ENCODE measurements around the gene TBL2.
A peak's percentile ranks its signal among the peaks of the same experiment; 100 is the strongest.
"Not testable (repeated sequence)": the region's sequence is repeated elsewhere in the genome, so short reads cannot be mapped to it uniquely, and the experiment has no call there.

The TBL2 gene

DNA sequence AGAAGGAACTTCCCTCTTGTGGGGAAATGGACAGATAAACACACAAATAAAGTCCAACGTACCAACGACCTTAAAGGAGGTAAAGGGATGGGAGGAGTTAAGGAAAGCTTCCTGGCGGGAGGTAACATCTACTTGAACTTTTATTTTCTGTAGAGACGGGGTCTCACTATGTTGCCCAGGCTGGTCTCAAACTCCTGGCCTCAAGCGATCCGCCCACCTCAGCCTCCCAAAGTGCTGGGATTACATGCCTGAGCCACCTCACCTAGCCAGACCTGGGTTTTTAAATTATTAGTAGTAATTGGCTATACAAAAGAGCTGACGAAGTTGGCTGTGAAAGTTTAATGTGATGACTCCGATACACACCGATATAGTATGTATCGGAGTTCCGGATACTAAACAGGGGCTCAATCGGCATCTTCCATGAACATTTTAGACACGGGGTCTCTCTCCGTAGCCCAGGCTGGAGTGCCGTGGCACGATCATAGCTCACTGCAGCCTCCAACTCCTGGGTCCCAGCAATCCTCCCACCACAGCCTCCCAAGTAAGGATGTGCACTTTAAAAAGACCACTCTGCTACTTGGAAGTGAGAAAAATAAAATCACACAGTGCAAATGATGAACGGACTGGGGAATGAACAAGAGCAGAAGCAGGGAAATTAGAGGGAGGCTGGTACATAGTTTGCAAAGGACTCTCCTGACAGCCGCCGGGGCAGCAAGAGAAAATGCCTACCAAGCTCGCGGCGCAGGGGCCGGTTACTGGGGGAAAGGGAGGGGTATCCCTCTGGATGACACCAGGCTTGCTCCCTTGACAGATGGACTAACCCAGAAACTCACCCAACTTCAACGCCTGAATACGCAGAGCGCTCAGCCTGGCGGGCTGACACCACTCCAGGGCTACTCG, 21.9 kb downstream of the TBL2 start:
- Histone ChIP-seq H3K4me3 (ENCODE audit: low read depth, low read length) (peak overlapping the region; percentile 77), H3K9me3 (ENCODE audit: severe bottlenecking) (no peaks in the 10 kb centered on the region), H3K36me3 (peaks cover 41% of the 10 kb centered on the region), H3K27ac (peak overlapping the region; percentile 99), H3K27me3 (ENCODE audit: insufficient read depth, low read depth, severe bottlenecking) (no peaks in the 10 kb centered on the region)
- DNase-seq, result no peak
- TF ChIP-seq CTCF (IDR thresholded peaks at IDR 0.05; ENCODE audit: low read depth, low read length), result no peak

DNA sequence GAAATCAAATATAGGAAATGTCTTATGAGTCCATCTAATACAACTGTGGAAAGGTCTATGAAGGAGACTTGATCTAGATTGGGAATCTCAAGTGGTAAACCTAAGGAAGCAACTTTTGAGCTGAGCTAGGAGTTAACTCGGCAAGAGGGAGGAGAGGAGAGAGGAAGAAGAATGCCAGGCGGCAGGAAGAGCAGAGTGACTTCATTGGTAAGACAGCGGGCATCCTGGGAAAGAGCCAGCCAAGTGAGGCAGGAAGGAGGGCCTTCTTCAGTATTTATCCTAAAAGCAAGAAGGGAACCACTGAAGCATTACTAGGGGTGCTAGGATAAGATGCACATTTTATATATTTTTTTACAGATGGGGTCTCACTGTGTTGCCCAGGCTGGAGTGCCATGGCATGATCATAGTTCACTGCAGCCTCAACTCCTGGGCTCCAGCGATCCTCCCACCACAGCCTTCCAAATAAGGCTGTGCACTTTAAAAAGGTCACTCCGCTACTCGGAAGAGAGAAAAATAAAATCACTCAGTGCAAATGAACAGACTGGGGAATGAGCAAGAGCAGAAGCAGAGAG, 22.9 kb downstream of the TBL2 start:
- H3K36me3 ChIP-seq, result peaks cover 49% of the 10 kb centered on the region
- no peaks in the 10 kb centered on the region for H3K9me3 ChIP-seq (ENCODE audit: severe bottlenecking)
- no peaks in the 10 kb centered on the region for H3K27me3 ChIP-seq (ENCODE audit: insufficient read depth, low read depth, severe bottlenecking)
- no peak for DNase-seq
- no peak for TF ChIP-seq CTCF (IDR thresholded peaks at IDR 0.05; ENCODE audit: low read depth, low read length)
- no peak overlapping the region for H3K4me3 ChIP-seq (ENCODE audit: low read depth, low read length)
- no peak overlapping the region for H3K27ac ChIP-seq

- not testable (repeated sequence) for H3K27ac ChIP-seq; DNase-seq; H3K4me3 ChIP-seq (ENCODE audit: low read depth, low read length); H3K9me3 ChIP-seq (ENCODE audit: severe bottlenecking); H3K27me3 ChIP-seq (ENCODE audit: insufficient read depth, low read depth, severe bottlenecking)
- H3K36me3 ChIP-seq, result peaks cover 83% of the 10 kb centered on the region
Observed at GRCh38 chr7:73550093-73550492, 28.3 kb downstream of the TBL2 start.

DNA sequence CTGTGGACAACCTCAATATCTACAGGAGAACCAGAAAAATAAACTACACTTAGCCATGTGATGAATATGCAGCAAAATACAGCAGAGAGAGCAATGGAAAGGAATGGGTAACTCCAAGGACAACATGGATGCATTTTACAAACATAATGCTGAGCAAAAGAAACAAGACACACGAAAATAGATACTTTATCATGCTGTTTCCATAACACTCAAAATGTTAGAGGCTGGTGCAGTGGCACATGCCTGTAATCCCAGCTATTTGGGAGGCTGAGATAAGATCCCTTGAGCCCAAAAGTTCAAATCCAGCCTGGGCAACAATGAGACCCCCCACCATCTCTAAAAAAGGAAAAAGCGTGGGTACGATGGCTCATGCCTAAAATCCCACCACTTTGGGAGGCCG, 29.2 kb downstream of the TBL2 start:
- no peak for DNase-seq
- no peak overlapping the region for H3K4me3 ChIP-seq (ENCODE audit: low read depth, low read length)
- H3K9me3 ChIP-seq (ENCODE audit: severe bottlenecking), result no peaks in the 10 kb centered on the region
- H3K27ac ChIP-seq, result no peak overlapping the region
- peaks cover 77% of the 10 kb centered on the region for H3K36me3 ChIP-seq
- no peak for TF ChIP-seq CTCF (IDR thresholded peaks at IDR 0.05; ENCODE audit: low read depth, low read length)
- H3K27me3 ChIP-seq (ENCODE audit: insufficient read depth, low read depth, severe bottlenecking), result no peaks in the 10 kb centered on the region

DNA sequence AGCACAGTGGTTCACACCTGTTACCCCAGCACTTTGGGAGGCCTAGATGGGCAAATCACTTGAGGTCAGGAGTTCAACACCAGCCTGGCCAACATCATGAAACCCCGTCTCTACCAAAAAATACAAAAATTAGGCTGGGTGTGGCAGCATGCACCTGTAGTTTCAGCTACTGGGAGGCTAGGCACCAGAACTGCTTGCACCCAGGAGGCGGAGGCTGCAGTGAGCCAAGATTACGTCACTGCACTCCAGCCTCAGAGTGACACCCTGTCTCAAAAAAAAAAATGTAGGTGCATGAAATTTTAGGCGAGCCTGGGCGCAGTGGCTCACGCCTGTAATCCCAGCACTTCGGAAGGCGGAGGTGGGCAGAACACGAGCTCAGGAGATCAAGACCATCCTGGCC, 30.5 kb downstream of the TBL2 start:
- H3K9me3 ChIP-seq (ENCODE audit: severe bottlenecking), result no peaks in the 10 kb centered on the region
- DNase-seq, result no peak
- H3K27me3 ChIP-seq (ENCODE audit: insufficient read depth, low read depth, severe bottlenecking), result no peaks in the 10 kb centered on the region
- no peak overlapping the region for H3K27ac ChIP-seq
- TF ChIP-seq CTCF (IDR thresholded peaks at IDR 0.05; ENCODE audit: low read depth, low read length), result no peak
- H3K36me3 ChIP-seq, result peaks cover 79% of the 10 kb centered on the region
- H3K4me3 ChIP-seq (ENCODE audit: low read depth, low read length), result no peak overlapping the region

GRCh38 chr7:73544678-73545077, 33.7 kb downstream of the TBL2 start:
- H3K27me3 ChIP-seq (ENCODE audit: insufficient read depth, low read depth, severe bottlenecking), result no peaks in the 10 kb centered on the region
- H3K27ac ChIP-seq, result no peak overlapping the region
- no peak for DNase-seq
- no peak for TF ChIP-seq CTCF (IDR thresholded peaks at IDR 0.05; ENCODE audit: low read depth, low read length)
- no peak overlapping the region for H3K4me3 ChIP-seq (ENCODE audit: low read depth, low read length)
- H3K9me3 ChIP-seq (ENCODE audit: severe bottlenecking), result no peaks in the 10 kb centered on the region
- H3K36me3 ChIP-seq, result peaks cover 80% of the 10 kb centered on the region
